Measurements from ENCODE around the gene ARAF.

DNA sequence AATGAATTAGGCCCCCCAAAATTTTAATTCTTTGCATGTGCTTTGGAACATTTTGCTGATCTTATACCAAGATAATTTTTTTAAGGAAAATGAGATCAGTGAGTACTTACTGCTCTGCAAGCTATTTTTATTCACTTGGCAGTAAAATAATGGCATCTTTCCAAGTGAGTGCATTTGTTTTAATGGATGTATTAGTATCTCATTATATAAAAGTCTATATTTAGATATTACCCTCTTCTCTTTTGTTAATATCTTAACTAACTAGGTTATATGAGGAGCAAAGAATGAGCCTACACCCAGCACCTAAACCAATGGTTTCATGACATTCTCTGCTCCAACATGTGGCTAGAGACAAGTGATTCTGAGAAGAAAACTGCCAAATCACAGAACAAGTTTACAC is 21.1 kb upstream of the ARAF start:
- TF ChIP-seq JUN (IDR thresholded peaks at IDR 0.05), result no peak
- no peak for TF ChIP-seq EHMT2 (IDR thresholded peaks at IDR 0.05; ENCODE audit: low read depth)
- TF ChIP-seq, protein P1, sequence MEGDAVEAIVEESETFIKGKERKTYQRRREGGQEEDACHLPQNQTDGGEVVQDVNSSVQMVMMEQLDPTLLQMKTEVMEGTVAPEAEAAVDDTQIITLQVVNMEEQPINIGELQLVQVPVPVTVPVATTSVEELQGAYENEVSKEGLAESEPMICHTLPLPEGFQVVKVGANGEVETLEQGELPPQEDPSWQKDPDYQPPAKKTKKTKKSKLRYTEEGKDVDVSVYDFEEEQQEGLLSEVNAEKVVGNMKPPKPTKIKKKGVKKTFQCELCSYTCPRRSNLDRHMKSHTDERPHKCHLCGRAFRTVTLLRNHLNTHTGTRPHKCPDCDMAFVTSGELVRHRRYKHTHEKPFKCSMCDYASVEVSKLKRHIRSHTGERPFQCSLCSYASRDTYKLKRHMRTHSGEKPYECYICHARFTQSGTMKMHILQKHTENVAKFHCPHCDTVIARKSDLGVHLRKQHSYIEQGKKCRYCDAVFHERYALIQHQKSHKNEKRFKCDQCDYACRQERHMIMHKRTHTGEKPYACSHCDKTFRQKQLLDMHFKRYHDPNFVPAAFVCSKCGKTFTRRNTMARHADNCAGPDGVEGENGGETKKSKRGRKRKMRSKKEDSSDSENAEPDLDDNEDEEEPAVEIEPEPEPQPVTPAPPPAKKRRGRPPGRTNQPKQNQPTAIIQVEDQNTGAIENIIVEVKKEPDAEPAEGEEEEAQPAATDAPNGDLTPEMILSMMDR (IDR thresholded peaks at IDR 0.05), result no peak
- TF ChIP-seq, protein P2, sequence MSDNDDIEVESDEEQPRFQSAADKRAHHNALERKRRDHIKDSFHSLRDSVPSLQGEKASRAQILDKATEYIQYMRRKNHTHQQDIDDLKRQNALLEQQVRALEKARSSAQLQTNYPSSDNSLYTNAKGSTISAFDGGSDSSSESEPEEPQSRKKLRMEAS (IDR thresholded peaks at IDR 0.05), result no peak
- TF ChIP-seq CEBPB (IDR thresholded peaks at IDR 0.05), result no peak
- no peak for TF ChIP-seq POLR2A (IDR thresholded peaks at IDR 0.05; ENCODE audit: low read length)
- no peak for TF ChIP-seq CHD4 (IDR thresholded peaks at IDR 0.05; ENCODE audit: borderline replicate concordance)

Measured in A549 (cell line).